Renal cortex interstitium (tissue), 3 donors: Measurements from ENCODE around the gene DEFB132. TPM values are rescaled to one million over a fixed set of nuclear protein-coding genes. Genes with fewer than 3 reads are reported as not detected.

Source experiments
- polyA plus RNA-seq, 3 donors: library from polyadenylated mRNA; unstranded; fragments of 120-200 nt; gene quantifications; one replicate each; pipeline ENCODE4 v1.2.1, GENCODE V29; 2013; ENCODE audit not compliant: insufficient read length in 3 of 3

DEFB132 gene
- polyA plus RNA-seq, 3 donors: not detected

Other genes starting within 250 kb of the DEFB132 start
- gene DEFB125, start 170.1 kb upstream of the DEFB132 start, polyA plus RNA-seq: not detected
- not detected for gene DEFB126, start 115.1 kb upstream of the DEFB132 start, polyA plus RNA-seq
- gene DEFB127, start 100.3 kb upstream of the DEFB132 start, polyA plus RNA-seq: not detected
- gene DEFB128, start 68.0 kb upstream of the DEFB132 start, polyA plus RNA-seq: not detected
- gene DEFB129, start 30.5 kb upstream of the DEFB132 start, polyA plus RNA-seq: not detected
- 10 to 100 TPM; 36.9 to 45.0 (median 41.6) TPM for gene C20orf96, start 33.0 kb downstream of the DEFB132 start, polyA plus RNA-seq
- 10 to 100 TPM; 41.0 to 57.2 (median 48.6) TPM for gene ZCCHC3, start 39.8 kb downstream of the DEFB132 start, polyA plus RNA-seq
- gene SOX12, start 67.8 kb downstream of the DEFB132 start, polyA plus RNA-seq: 10 to 100 TPM; 27.8 to 43.5 (median 35.2) TPM
- gene NRSN2, start 89.4 kb downstream of the DEFB132 start, polyA plus RNA-seq: 10 to 100 TPM; 46.1 to 53.6 (median 51.9) TPM
- 1 to 10 TPM; 3.0 to 4.2 (median 4.1) TPM for gene TRIB3, start 123.0 kb downstream of the DEFB132 start, polyA plus RNA-seq
- 10 to 100 TPM; 81.2 to 98.0 (median 85.4) TPM for gene RBCK1, start 150.6 kb downstream of the DEFB132 start, polyA plus RNA-seq
- 10 to 100 TPM; 32.3 to 34.5 (median 32.4) TPM for gene TBC1D20, start 204.8 kb downstream of the DEFB132 start, polyA plus RNA-seq